CD4-positive, alpha-beta T cell treated with Interleukin-6 at 100 ng/mL for 8 hours (primary cell): ENCODE data around the gene TANC2.

ENCODE experiments used
- DNase-seq: peaks from one replicate; pipeline ENCODE4 v3.0.0-alpha.2; 2020; ENCODE audit warnings: mixed read lengths, low spot score

TANC2 gene

GRCh38 chr17:63001689-63002394 lies 35.8 kb downstream of the TANC2 start:
- no peak for DNase-seq

GRCh38 chr17:63002625-63003024 lies 36.6 kb downstream of the TANC2 start:
- no peak for DNase-seq

GRCh38 chr17:63015824-63016223 lies 49.8 kb downstream of the TANC2 start:
- no peak for DNase-seq
